Stimulated activated CD8-positive, alpha-beta memory T cell treated with anti-CD3 and anti-CD28 coated beads, Interleukin-12 subunit alpha, Interleukin-12 subunit beta, amount 100 ng/mL, for 4 hours (primary cell): Measurements from ENCODE around the gene DESI2.
A peak's percentile ranks its signal among the peaks of the same experiment; 100 is the strongest.
"Not testable (repeated sequence)": the region's sequence is repeated elsewhere in the genome, so short reads cannot be mapped to it uniquely, and the experiment has no call there.

Source experiments
- DNase-seq: peaks from one replicate; pipeline ENCODE4 v3.0.0-alpha.2; 2020; ENCODE audit warnings: low read depth

DESI2 gene

GRCh38 chr1:244705261-244706234, 52.6 kb downstream of the DESI2 start:
- DNase-seq = no peak

- DNase-seq = no peak
Measured at GRCh38 chr1:244709076-244709475, 56.1 kb downstream of the DESI2 start.

- no peak for DNase-seq
Measured at GRCh38 chr1:244709476-244710368, 56.8 kb downstream of the DESI2 start.

GRCh38 chr1:244710474-244711062, 57.6 kb downstream of the DESI2 start:
- DNase-seq = no peak

GRCh38 chr1:244712669-244713068, 59.7 kb downstream of the DESI2 start:
- DNase-seq = no peak

GRCh38 chr1:244713332-244713731, 60.4 kb downstream of the DESI2 start:
- DNase-seq = no peak

- no peak for DNase-seq
Measured at GRCh38 chr1:244727871-244728474, 75.0 kb downstream of the DESI2 start.

- peak; percentile 6 for DNase-seq
Measured at GRCh38 chr1:244730153-244730933, 77.4 kb downstream of the DESI2 start.

- no peak for DNase-seq
Measured at GRCh38 chr1:244730934-244731434, 78.1 kb downstream of the DESI2 start.

- no peak for DNase-seq
Measured at GRCh38 chr1:244731651-244732050, 78.7 kb downstream of the DESI2 start.

- DNase-seq = no peak
Measured at GRCh38 chr1:244732851-244733450, 80.0 kb downstream of the DESI2 start.

- DNase-seq = no peak
Measured at GRCh38 chr1:244735404-244735803, 82.5 kb downstream of the DESI2 start.

GRCh38 chr1:244735876-244736561, 83.1 kb downstream of the DESI2 start:
- DNase-seq = no peak

GRCh38 chr1:244739140-244739539, 86.2 kb downstream of the DESI2 start:
- DNase-seq = not testable (repeated sequence)

- not testable (repeated sequence) for DNase-seq
Measured at GRCh38 chr1:244740027-244740617, 87.2 kb downstream of the DESI2 start.

- no peak for DNase-seq
Measured at GRCh38 chr1:244741692-244742091, 88.8 kb downstream of the DESI2 start.

GRCh38 chr1:244749230-244750016, 96.5 kb downstream of the DESI2 start:
- DNase-seq = no peak

GRCh38 chr1:244751271-244751895, 98.5 kb downstream of the DESI2 start:
- DNase-seq = no peak
